CD14-positive monocyte (primary cell): ENCODE results near the gene POGLUT3. TPM values are rescaled to one million over a fixed set of nuclear protein-coding genes. Genes with fewer than 3 reads are reported as not detected.

ENCODE experiments used
- DNase-seq, 3 donors: peaks; one replicate each; pipeline ENCODE4 v3.0.0-alpha.2; 2011 to 2022
- H2AFZ ChIP-seq: 2 replicates; pipeline ENCODE4 v1.6.0; 2012; ENCODE audit warnings: mild to moderate bottlenecking, low read depth, low read length, inconsistent platforms; ENCODE audit not compliant: insufficient read depth, poor library complexity, severe bottlenecking
- H3K27ac ChIP-seq, 2 donors: 1 replicate in 1 of 2; 2 replicates in 1 of 2; pipeline ENCODE4 v1.5.1; 2012 to 2013; ENCODE audit warnings: low read length in 2 of 2, control low read depth in 1 of 2, inconsistent platforms in 1 of 2, low read depth in 1 of 2, mild to moderate bottlenecking in 1 of 2
- H3K27me3 ChIP-seq, 2 donors: one replicate each; pipeline versions ENCODE4 v1.6.0 to v1.6.1; 2011 to 2013; ENCODE audit warnings: low read length in 2 of 2; ENCODE audit not compliant: control insufficient read depth in 2 of 2, insufficient read depth in 2 of 2
- H3K36me3 ChIP-seq, 2 donors: replicated peaks in 1 of 2; 1 replicate in 1 of 2; 2 replicates in 1 of 2; pipeline versions ENCODE4 v1.5.1 to v1.6.1; 2012 to 2013; ENCODE audit warnings: low read length in 2 of 2, control low read depth in 1 of 2, inconsistent platforms in 1 of 2, mild to moderate bottlenecking in 1 of 2; ENCODE audit not compliant: insufficient read depth in 2 of 2, control insufficient read depth in 1 of 2
- H3K4me1 ChIP-seq, 2 donors: 1 replicate in 1 of 2; 2 replicates in 1 of 2; pipeline versions ENCODE4 v1.5.1 to v1.6.1; 2012 to 2013; ENCODE audit warnings: low read length in 2 of 2, control low read depth in 1 of 2, inconsistent platforms in 1 of 2, mild to moderate bottlenecking in 1 of 2, moderate library complexity in 1 of 2; ENCODE audit not compliant: insufficient read depth in 2 of 2, control insufficient read depth in 1 of 2
- H3K4me2 ChIP-seq: replicated peaks from 2 replicates; pipeline ENCODE3; 2012; ENCODE audit warnings: low read length, moderate library complexity, mild to moderate bottlenecking; ENCODE audit not compliant: poor library complexity, severe bottlenecking; ENCODE audit errors: extremely low read depth
- H3K4me3 ChIP-seq, 3 experiments: fragments of 200-600 bp in 1 of 3; sonication (generic) in 1 of 3; replicated peaks in 1 of 3; 1 replicate in 2 of 3; 2 replicates in 1 of 3; pipeline ENCODE4 v1.5.1; 2011 to 2013; ENCODE audit warnings: low read length in 3 of 3, mild to moderate bottlenecking in 3 of 3, control low read depth in 2 of 3, low read depth in 2 of 3, inconsistent platforms in 1 of 3, moderate library complexity in 1 of 3
- H3K79me2 ChIP-seq: 2 replicates; pipeline ENCODE4 v1.6.0; 2012; ENCODE audit warnings: mild to moderate bottlenecking, control low read depth, inconsistent platforms, low read length, moderate library complexity; ENCODE audit not compliant: insufficient read depth
- H3K9ac ChIP-seq: 2 replicates; pipeline ENCODE4 v1.6.0; 2017; ENCODE audit warnings: low read length, mild to moderate bottlenecking; ENCODE audit not compliant: insufficient read depth, poor library complexity, severe bottlenecking
- H3K9me3 ChIP-seq, 2 donors: replicated peaks in 1 of 2; 1 replicate in 1 of 2; 2 replicates in 1 of 2; pipeline versions ENCODE4 v1.5.1 to v1.6.1; 2012 to 2013; ENCODE audit warnings: low read length in 2 of 2, control low read depth in 1 of 2; ENCODE audit not compliant: control insufficient read depth in 1 of 2, insufficient read depth in 1 of 2
- H4K20me1 ChIP-seq: 2 replicates; pipeline ENCODE4 v1.6.0; 2012; ENCODE audit warnings: mild to moderate bottlenecking, low read length, control low read depth, moderate library complexity; ENCODE audit not compliant: insufficient read depth
- H3K27ac Mint-ChIP-seq, 7 donors: one replicate each; pipeline ENCODE4 v1.8.0; 2020; ENCODE audit warnings: mild to moderate bottlenecking in 7 of 7, mixed read lengths in 7 of 7, moderate library complexity in 6 of 7, inconsistent platforms in 2 of 7
- H3K27me3 Mint-ChIP-seq, 3 donors: one replicate each; pipeline ENCODE4 v1.8.0; 2021 to 2022; ENCODE audit warnings: low read depth in 3 of 3, mild to moderate bottlenecking in 3 of 3, mixed read lengths in 3 of 3, moderate library complexity in 3 of 3, inconsistent platforms in 1 of 3
- H3K36me3 Mint-ChIP-seq, 2 donors: one replicate each; pipeline ENCODE4 v1.8.0; 2020; ENCODE audit warnings: mixed read lengths in 2 of 2, inconsistent platforms in 1 of 2, mild to moderate bottlenecking in 1 of 2
- H3K4me1 Mint-ChIP-seq: one replicate; pipeline ENCODE4 v1.8.0; 2020; ENCODE audit warnings: mild to moderate bottlenecking, mixed read lengths
- H3K4me3 Mint-ChIP-seq, 2 donors: one replicate each; pipeline ENCODE4 v1.8.0; 2020; ENCODE audit warnings: mild to moderate bottlenecking in 2 of 2, mixed read lengths in 2 of 2, moderate library complexity in 1 of 2
- H3K9me3 Mint-ChIP-seq, 7 donors: one replicate each; pipeline ENCODE4 v1.8.0; 2020 to 2022; ENCODE audit warnings: mixed read lengths in 7 of 7, mild to moderate bottlenecking in 6 of 7, moderate library complexity in 6 of 7, inconsistent platforms in 2 of 7
- WGBS: methylation state at CpG from one replicate; pipeline ENCODE4 v1.1.5; 2013; ENCODE audit warnings: missing lambda C conversion rate; ENCODE audit not compliant: insufficient coverage; 5-methylcytosine and 5-hydroxymethylcytosine counted together
- intact Hi-C, 2 donors: fragments of 100-400 bp; cut with micrococcal nuclease; formaldehyde crosslinking; loops; one replicate each; pipeline versions ENCODE4 v1.15.0 to v1.15.1; 2023
- polyA plus RNA-seq, 3 donors: library from polyadenylated mRNA; depleted of rRNA in 1 of 3; unstranded in 2 of 3; stranded (reverse) in 1 of 3; fragments of 300-500 nt in 2 of 3; fragments of >200 nt in 1 of 3; fragmentation: Illumina TruSeq in 2 of 3; gene quantifications; 1 replicate in 2 of 3; 2 replicates in 1 of 3; pipeline ENCODE4 v1.2.3, GENCODE V29; 2012 to 2021
- TF ChIP-seq, protein P1 (sequence below): fragments of 200-600 bp; IDR thresholded peaks from one replicate; pipeline ENCODE4 v1.8.0; 2022; ENCODE audit warnings: antibody characterized with exemption, mild to moderate bottlenecking

POGLUT3 gene
- polyA plus RNA-seq, 3 donors, result 0.64 to 1.2 (median 0.80) TPM

DNA sequence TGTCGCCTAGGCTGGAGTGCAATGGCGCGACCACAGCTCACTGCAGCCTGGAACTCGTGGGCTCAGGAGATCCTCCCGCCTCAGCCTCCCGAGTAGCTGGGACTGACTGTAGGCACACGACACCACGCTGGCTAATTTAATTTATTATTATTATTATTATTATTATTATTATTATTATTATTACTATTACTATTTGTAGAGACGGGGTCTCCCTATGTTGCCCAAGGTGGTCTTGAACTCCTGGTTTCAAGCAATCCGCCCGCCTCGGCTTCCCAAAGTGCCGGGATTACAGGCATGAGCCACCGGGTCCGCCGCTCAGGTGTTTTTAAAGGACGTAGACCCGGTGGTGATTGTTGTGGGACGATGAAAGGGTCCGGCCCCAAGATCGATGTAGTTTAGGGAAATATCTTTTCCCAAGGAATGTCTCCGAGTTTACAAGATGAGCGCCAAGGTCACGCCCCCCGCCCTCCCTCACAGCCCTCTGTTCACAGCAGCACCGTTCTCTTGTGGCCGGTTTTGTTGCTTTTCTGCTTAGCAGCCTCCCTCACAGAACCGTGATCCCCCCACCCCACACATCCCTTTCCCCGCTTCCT is 728 bp upstream of the POGLUT3 start:
- peak overlapping the region in 1 of 2 donors; percentile 94 for H3K27ac ChIP-seq
- intact Hi-C loops, result loop anchor here (5.0 to 10.0 kb wide), 2 partner anchors 274 to 932 kb away; partner anchors contain the start of genes ALKBH8 (in 1 of the 2), ATM (in 1 of the 2) and NPAT (in 1 of the 2)
- no peaks in the 10 kb centered on the region for H3K9me3 ChIP-seq
- no peaks in the 10 kb centered on the region for H3K36me3 ChIP-seq
- H3K9ac ChIP-seq, result peak overlapping the region; percentile 79
- TF ChIP-seq, protein P1, sequence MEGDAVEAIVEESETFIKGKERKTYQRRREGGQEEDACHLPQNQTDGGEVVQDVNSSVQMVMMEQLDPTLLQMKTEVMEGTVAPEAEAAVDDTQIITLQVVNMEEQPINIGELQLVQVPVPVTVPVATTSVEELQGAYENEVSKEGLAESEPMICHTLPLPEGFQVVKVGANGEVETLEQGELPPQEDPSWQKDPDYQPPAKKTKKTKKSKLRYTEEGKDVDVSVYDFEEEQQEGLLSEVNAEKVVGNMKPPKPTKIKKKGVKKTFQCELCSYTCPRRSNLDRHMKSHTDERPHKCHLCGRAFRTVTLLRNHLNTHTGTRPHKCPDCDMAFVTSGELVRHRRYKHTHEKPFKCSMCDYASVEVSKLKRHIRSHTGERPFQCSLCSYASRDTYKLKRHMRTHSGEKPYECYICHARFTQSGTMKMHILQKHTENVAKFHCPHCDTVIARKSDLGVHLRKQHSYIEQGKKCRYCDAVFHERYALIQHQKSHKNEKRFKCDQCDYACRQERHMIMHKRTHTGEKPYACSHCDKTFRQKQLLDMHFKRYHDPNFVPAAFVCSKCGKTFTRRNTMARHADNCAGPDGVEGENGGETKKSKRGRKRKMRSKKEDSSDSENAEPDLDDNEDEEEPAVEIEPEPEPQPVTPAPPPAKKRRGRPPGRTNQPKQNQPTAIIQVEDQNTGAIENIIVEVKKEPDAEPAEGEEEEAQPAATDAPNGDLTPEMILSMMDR, result no peak
- Mint-ChIP-seq H3K27ac (peak overlapping the region in 6 of 7 donors; percentile 68 to 91 (median 82)), H3K4me1 (peaks cover 12% of the 10 kb centered on the region), H3K36me3 (no peaks in the 10 kb centered on the region), H3K27me3 (peaks cover 0 to 2% (median 0%) of the 10 kb centered on the region in 3 donors), H3K9me3 (no peaks in the 10 kb centered on the region), H3K4me3 (peak overlapping the region; percentile 87 to 93)
- H3K4me1 ChIP-seq, result peaks cover 12 to 14% of the 10 kb centered on the region in 2 donors
- 80% methylated on average over 6 of the region's 29 CpGs for WGBS
- H3K4me3 ChIP-seq, result peak overlapping the region; percentile 63 to 91 (median 90)
- H3K27me3 ChIP-seq, result no peaks in the 10 kb centered on the region
- no peaks in the 10 kb centered on the region for H4K20me1 ChIP-seq
- no peak for DNase-seq
- peaks cover 4% of the 10 kb centered on the region for H3K79me2 ChIP-seq
- H3K4me2 ChIP-seq, result peak overlapping the region; percentile 99
- peak overlapping the region; percentile 94 for H2AFZ ChIP-seq

GRCh38 chr11:108497317-108498045 is 703 bp downstream of the POGLUT3 start:
- intact Hi-C loops, result loop anchor here (2.0 to 10.0 kb wide), 3 partner anchors 31 to 930 kb away; partner anchors contain the start of genes ALKBH8 (in 1 of the 2), ATM (in 1 of the 2), C11orf65 (in 1 of the 2) and NPAT (in 1 of the 2)
- Histone ChIP-seq H3K4me3 (peak overlapping the region; percentile 29 to 91 (median 90)), H3K27ac (peak overlapping the region; percentile 52 to 94), H3K9me3 (no peaks in the 10 kb centered on the region), H3K4me2 (peak overlapping the region; percentile 99), H4K20me1 (no peaks in the 10 kb centered on the region), H3K79me2 (peaks cover 4% of the 10 kb centered on the region), H2AFZ (peak overlapping the region; percentile 94), H3K9ac (peak overlapping the region; percentile 79), H3K27me3 (no peaks in the 10 kb centered on the region), H3K4me1 (peaks cover 12 to 14% of the 10 kb centered on the region in 2 donors), H3K36me3 (no peaks in the 10 kb centered on the region)
- Mint-ChIP-seq H3K27me3 (peaks cover 0 to 4% (median 0%) of the 10 kb centered on the region in 3 donors), H3K9me3 (no peaks in the 10 kb centered on the region), H3K27ac (peak overlapping the region; percentile 96 to 99 (median 98)), H3K4me3 (peak overlapping the region; percentile 87 to 97), H3K4me1 (peaks cover 12% of the 10 kb centered on the region), H3K36me3 (peaks cover 0 to 2% of the 10 kb centered on the region in 2 donors)
- DNase-seq, result peak; percentile 99
- 0% methylated on average over 19 of the region's 30 CpGs for WGBS
- TF ChIP-seq, protein P1, result no peak
